Stimulated activated CD4-positive, alpha-beta T cell treated with anti-CD3 and anti-CD28 coated beads, Interleukin-1b, Interleukin-23, amount 100 ng/mL, for 24 hours (primary cell): ENCODE measurements around the gene WDR48.

Experiments
- DNase-seq, 4 experiments: peaks; one replicate each; pipeline ENCODE4 v3.0.0-alpha.2; 2020; ENCODE audit warnings: low read depth in 4 of 4, low spot score in 1 of 4

Gene WDR48

GRCh38 chr3:39101022-39101689 lies 49.3 kb downstream of the WDR48 start:
- peak in 2 of 4 experiments; percentile 25 to 34 for DNase-seq

- DNase-seq: no peak
These were observed 50.9 kb downstream of the WDR48 start for GRCh38 chr3:39102504-39103323.

DNA sequence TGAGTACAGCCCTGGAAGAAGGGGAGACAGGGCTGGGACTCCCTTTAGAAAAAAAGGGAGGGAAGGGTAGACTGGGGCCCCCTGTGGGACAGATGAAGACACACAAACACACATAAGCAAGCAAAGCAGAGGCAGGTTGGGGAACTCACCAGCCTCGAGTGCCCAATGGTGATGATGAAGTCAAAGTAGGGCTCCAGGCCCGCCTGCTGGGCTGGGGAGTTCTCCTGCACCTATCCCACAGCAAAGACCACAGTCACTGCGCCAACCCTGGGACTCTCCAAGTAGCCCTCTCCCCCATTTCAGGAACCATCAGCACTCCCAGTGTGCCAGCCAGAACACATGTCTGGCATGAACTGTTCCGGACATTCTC lies 51.5 kb downstream of the WDR48 start:
- DNase-seq: no peak

GRCh38 chr3:39103791-39104552 lies 52.2 kb downstream of the WDR48 start:
- no peak for DNase-seq

GRCh38 chr3:39104961-39105686 lies 53.3 kb downstream of the WDR48 start:
- no peak for DNase-seq

DNA sequence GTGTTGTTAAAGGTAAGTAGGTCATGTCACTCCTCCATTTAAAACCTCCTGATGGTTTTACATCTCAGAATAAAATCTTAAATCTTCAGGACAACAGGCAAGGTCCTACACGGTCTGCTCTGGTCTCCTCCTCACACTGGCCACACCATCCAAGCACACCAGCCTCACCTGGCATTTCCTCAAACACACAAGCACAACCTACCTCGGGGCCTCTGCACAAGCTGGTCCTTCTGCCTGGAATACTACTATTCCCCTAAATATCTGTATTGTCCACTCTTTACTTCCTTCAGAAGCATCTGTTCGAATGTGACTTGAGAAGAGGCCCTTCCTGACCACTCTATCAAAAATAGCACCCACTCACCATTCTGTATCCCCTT lies 53.9 kb downstream of the WDR48 start:
- DNase-seq: no peak

- no peak for DNase-seq
These were observed 54.5 kb downstream of the WDR48 start for GRCh38 chr3:39106281-39106811.

- no peak for DNase-seq
These were observed 55.1 kb downstream of the WDR48 start for GRCh38 chr3:39106851-39107387.

- peak; percentile 29 to 56 (median 44) for DNase-seq
These were observed 55.8 kb downstream of the WDR48 start, which contains the start of the genes GORASP1 and TTC21A for GRCh38 chr3:39107388-39108199. Gene GORASP1, minus strand, starts transcription at chr3:39107627. Its CDS starts 86 bp downstream, at chr3:39107541. Gene TTC21A, plus strand, starts transcription at chr3:39107680. Its CDS starts 158 bp downstream, at chr3:39107838.

GRCh38 chr3:39108200-39108710 lies 56.4 kb downstream of the WDR48 start:
- no peak for DNase-seq

- no peak for DNase-seq
These were observed 57.3 kb downstream of the WDR48 start for GRCh38 chr3:39109086-39109485.

- no peak for DNase-seq
These were observed 58.3 kb downstream of the WDR48 start for GRCh38 chr3:39110041-39110639.

DNA sequence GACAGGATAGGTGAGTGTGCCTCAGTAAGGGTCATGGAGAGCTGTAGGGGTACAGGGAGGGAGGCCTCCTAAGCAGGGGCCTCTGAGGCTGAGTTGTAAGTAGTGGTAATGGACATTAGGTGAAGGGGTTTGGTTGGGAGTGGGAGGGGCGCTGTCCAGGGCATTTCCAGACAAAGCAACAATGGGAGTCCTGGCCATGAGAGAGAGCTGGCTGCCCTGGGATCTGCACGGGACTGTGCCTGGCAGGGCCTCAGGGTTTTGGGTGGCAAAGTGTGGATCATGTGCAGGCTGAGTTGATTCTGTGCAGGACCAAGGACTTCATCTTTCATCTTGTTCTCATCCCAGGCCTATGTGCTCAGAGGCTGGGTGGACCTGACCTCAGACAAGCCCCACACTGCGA lies 60.3 kb downstream of the WDR48 start:
- no peak for DNase-seq

- no peak for DNase-seq
These were observed 60.7 kb downstream of the WDR48 start for GRCh38 chr3:39112535-39112934.

DNA sequence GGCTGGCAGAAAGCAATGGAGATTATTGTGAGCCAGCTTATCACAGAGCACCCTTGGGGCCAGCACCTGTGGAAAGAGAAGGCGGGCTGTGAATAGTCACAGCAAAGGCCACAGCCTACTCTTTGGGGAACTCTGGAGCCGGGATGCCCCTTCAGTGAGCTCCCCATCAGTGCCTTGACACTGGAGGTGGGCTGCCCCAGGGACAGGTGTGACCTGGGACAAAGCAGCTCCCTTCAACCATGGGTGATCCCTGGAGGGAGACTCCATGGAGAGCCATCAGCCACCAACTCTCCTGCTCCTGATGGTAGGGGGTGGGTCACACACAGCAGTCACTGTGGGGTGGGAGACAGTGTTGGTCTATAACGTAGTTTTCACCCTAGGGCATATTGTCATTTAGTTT lies 61.5 kb downstream of the WDR48 start:
- DNase-seq: no peak

DNA sequence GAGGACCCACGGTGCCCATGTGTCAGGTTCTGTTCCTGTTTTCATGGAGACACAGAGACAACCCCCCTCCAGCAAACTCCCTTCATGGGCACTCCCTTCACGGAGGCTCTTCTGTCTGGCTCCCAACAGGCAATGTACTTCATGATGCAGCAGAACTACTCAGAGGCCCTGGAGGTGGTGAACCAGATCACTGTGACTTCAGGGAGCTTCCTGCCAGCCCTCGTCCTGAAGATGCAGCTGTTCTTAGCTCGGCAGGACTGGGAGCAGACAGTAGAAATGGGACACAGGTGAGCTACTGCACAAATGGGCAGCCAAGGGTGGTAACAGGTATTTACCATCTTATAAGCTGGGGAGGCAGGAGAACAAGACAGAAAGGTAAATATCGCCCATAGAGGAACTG lies 62.6 kb downstream of the WDR48 start:
- no peak for DNase-seq

- no peak for DNase-seq
These were observed 64.1 kb downstream of the WDR48 start for GRCh38 chr3:39115870-39116269.

GRCh38 chr3:39118079-39118478 lies 66.3 kb downstream of the WDR48 start:
- DNase-seq: no peak
